ENCODE measurements around the gene APLP2. TPM values are rescaled to one million over a fixed set of nuclear protein-coding genes. Genes with fewer than 3 reads are reported as not detected.
A peak's percentile ranks its signal among the peaks of the same experiment; 100 is the strongest.

APLP2 gene
- total and polyA plus RNA-seq, 2 experiments from 2014 or later = 322 to 362 TPM

DNA sequence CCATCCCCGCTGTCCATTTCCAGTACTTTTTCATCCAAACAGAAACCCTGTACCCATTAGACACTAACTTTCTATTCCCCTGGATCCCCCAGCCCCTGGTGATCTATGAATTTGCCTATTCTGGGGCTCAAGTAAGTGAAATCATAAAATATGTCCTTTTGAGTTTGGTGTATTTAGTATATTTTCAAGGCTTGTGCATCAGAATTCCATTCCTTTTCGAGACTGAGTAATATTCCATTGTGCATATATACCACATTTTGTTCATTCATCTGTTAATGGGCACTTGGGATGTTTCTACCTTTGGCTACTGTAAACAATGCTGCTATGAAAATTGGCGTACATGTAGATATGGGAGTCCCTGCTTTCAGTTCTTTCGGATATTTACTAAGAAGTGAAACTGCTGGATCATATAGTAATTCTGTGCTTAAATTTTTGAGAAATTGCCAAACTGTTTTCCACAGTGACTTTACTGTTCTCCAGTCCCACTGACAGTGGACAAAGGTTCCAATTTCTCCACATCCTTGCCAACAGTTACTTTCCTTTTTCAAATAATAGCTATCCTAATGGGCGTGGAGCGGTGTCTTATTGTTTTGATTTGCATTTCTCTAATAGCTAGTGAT lies 16.1 kb downstream of the APLP2 start (continued):
- TF ChIP-seq, protein P1, sequence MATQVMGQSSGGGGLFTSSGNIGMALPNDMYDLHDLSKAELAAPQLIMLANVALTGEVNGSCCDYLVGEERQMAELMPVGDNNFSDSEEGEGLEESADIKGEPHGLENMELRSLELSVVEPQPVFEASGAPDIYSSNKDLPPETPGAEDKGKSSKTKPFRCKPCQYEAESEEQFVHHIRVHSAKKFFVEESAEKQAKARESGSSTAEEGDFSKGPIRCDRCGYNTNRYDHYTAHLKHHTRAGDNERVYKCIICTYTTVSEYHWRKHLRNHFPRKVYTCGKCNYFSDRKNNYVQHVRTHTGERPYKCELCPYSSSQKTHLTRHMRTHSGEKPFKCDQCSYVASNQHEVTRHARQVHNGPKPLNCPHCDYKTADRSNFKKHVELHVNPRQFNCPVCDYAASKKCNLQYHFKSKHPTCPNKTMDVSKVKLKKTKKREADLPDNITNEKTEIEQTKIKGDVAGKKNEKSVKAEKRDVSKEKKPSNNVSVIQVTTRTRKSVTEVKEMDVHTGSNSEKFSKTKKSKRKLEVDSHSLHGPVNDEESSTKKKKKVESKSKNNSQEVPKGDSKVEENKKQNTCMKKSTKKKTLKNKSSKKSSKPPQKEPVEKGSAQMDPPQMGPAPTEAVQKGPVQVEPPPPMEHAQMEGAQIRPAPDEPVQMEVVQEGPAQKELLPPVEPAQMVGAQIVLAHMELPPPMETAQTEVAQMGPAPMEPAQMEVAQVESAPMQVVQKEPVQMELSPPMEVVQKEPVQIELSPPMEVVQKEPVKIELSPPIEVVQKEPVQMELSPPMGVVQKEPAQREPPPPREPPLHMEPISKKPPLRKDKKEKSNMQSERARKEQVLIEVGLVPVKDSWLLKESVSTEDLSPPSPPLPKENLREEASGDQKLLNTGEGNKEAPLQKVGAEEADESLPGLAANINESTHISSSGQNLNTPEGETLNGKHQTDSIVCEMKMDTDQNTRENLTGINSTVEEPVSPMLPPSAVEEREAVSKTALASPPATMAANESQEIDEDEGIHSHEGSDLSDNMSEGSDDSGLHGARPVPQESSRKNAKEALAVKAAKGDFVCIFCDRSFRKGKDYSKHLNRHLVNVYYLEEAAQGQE (IDR thresholded peaks at IDR 0.05; ENCODE audit: unreplicated experiment) = no peak
- TF ChIP-seq STAT1 (IDR thresholded peaks at IDR 0.05; ENCODE audit: unreplicated experiment) (no peak), JUNB (IDR thresholded peaks at IDR 0.05; ENCODE audit: unreplicated experiment) (no peak)
- TF ChIP-seq, protein P2, sequence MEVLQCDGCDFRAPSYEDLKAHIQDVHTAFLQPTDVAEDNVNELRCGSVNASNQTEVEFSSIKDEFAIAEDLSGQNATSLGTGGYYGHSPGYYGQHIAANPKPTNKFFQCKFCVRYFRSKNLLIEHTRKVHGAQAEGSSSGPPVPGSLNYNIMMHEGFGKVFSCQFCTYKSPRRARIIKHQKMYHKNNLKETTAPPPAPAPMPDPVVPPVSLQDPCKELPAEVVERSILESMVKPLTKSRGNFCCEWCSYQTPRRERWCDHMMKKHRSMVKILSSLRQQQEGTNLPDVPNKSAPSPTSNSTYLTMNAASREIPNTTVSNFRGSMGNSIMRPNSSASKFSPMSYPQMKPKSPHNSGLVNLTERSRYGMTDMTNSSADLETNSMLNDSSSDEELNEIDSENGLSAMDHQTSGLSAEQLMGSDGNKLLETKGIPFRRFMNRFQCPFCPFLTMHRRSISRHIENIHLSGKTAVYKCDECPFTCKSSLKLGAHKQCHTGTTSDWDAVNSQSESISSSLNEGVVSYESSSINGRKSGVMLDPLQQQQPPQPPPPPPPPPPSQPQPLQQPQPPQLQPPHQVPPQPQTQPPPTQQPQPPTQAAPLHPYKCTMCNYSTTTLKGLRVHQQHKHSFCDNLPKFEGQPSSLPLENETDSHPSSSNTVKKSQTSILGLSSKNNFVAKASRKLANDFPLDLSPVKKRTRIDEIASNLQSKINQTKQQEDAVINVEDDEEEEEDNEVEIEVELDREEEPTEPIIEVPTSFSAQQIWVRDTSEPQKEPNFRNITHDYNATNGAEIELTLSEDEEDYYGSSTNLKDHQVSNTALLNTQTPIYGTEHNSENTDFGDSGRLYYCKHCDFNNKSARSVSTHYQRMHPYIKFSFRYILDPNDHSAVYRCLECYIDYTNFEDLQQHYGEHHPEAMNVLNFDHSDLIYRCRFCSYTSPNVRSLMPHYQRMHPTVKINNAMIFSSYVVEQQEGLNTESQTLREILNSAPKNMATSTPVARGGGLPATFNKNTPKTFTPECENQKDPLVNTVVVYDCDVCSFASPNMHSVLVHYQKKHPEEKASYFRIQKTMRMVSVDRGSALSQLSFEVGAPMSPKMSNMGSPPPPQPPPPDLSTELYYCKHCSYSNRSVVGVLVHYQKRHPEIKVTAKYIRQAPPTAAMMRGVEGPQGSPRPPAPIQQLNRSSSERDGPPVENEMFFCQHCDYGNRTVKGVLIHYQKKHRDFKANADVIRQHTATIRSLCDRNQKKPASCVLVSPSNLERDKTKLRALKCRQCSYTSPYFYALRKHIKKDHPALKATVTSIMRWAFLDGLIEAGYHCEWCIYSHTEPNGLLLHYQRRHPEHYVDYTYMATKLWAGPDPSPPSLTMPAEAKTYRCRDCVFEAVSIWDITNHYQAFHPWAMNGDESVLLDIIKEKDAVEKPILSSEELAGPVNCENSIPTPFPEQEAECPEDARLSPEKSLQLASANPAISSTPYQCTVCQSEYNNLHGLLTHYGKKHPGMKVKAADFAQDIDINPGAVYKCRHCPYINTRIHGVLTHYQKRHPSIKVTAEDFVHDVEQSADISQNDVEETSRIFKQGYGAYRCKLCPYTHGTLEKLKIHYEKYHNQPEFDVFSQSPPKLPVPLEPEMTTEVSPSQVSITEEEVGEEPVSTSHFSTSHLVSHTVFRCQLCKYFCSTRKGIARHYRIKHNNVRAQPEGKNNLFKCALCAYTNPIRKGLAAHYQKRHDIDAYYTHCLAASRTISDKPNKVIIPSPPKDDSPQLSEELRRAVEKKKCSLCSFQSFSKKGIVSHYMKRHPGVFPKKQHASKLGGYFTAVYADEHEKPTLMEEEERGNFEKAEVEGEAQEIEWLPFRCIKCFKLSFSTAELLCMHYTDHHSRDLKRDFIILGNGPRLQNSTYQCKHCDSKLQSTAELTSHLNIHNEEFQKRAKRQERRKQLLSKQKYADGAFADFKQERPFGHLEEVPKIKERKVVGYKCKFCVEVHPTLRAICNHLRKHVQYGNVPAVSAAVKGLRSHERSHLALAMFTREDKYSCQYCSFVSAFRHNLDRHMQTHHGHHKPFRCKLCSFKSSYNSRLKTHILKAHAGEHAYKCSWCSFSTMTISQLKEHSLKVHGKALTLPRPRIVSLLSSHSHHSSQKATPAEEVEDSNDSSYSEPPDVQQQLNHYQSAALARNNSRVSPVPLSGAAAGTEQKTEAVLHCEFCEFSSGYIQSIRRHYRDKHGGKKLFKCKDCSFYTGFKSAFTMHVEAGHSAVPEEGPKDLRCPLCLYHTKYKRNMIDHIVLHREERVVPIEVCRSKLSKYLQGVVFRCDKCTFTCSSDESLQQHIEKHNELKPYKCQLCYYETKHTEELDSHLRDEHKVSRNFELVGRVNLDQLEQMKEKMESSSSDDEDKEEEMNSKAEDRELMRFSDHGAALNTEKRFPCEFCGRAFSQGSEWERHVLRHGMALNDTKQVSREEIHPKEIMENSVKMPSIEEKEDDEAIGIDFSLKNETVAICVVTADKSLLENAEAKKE (CRISPR knock-in tag; IDR thresholded peaks at IDR 0.05) = no peak

DNA sequence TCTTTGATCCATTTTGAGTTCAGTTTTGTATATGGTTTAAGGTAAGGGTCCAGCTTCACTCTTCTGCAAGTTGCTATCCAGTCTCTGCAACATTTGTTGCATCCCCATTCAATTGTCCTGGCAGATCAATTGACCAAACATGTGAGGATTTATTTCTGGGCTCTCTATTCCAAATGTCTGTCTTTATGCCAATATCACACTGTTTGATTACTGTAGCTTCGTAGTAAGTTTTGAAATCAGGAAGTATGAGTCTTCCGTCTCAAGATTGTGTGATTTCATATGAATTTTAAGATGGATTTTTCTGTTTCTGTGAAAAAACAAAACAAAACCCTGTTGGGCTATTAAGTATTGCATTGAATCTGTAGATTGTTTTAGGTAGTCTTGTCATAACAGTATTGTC lies 17.0 kb downstream of the APLP2 start:
- peaks cover 34% of the 10 kb centered on the region for H3K4me1 Mint-ChIP-seq
- H3K4me1 ChIP-seq (ENCODE audit: insufficient read depth) = peaks cover 28% of the 10 kb centered on the region
- no peak overlapping the region for H3K4me3 Mint-ChIP-seq
- H3K9me2 ChIP-seq (ENCODE audit: insufficient read depth) = no peaks in the 10 kb centered on the region
- DNase-seq (ENCODE audit: low spot score) (no peak), ATAC-seq (no peak)
- no peaks in the 10 kb centered on the region for H3K27me3 ChIP-seq (ENCODE audit: insufficient read depth)
- H3K4me3 ChIP-seq = 0 out of 2 replicates have a peak overlapping the region, but pooled peaks have one; percentile 3
- H3K36me3 ChIP-seq (ENCODE audit: insufficient read depth) = no peaks in the 10 kb centered on the region
- H3K36me3 Mint-ChIP-seq (ENCODE audit: low read depth) = peaks cover 19% of the 10 kb centered on the region; the same call in 2 of the 3 replicates
- peak overlapping the region; percentile 69; the same call in 1 of the 2 replicates for H3K4me2 ChIP-seq
- peaks cover 11% of the 10 kb centered on the region; the same call in 2 of the 3 replicates for H3K9me3 Mint-ChIP-seq
- peaks cover 3% of the 10 kb centered on the region for H3K27me3 Mint-ChIP-seq (ENCODE audit: insufficient read depth, low read depth, poor library complexity)
- no peak overlapping the region for H2AFZ ChIP-seq
- H3K27ac Mint-ChIP-seq = no peak overlapping the region
- peaks cover 36% of the 10 kb centered on the region for H4K20me1 ChIP-seq (replicated peaks; ENCODE audit: insufficient read depth)
- no peak overlapping the region for H3K27ac ChIP-seq (ENCODE audit: low read depth)
- H3F3A ChIP-seq (replicated peaks; ENCODE audit: low read depth) = no peaks in the 10 kb centered on the region
- H3K79me2 ChIP-seq (replicated peaks; ENCODE audit: insufficient read depth) = peaks cover 85% of the 10 kb centered on the region
- TF ChIP-seq POLR2AphosphoS5 (IDR thresholded peaks at IDR 0.05; ENCODE audit: low read depth) = no peak
- no peak for TF ChIP-seq NANOG (IDR thresholded peaks at IDR 0.05; ENCODE audit: borderline replicate concordance)
- TF ChIP-seq, protein P3, sequence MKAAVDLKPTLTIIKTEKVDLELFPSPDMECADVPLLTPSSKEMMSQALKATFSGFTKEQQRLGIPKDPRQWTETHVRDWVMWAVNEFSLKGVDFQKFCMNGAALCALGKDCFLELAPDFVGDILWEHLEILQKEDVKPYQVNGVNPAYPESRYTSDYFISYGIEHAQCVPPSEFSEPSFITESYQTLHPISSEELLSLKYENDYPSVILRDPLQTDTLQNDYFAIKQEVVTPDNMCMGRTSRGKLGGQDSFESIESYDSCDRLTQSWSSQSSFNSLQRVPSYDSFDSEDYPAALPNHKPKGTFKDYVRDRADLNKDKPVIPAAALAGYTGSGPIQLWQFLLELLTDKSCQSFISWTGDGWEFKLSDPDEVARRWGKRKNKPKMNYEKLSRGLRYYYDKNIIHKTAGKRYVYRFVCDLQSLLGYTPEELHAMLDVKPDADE (IDR thresholded peaks at IDR 0.05) = no peak
- TF ChIP-seq ZNF114 (CRISPR knock-in tag; IDR thresholded peaks at IDR 0.05) = no peak
- no peak for TF ChIP-seq EZH2phosphoT487 (IDR thresholded peaks at IDR 0.05; ENCODE audit: unreplicated experiment)
- no peak for TF ChIP-seq EZH2 (IDR thresholded peaks at IDR 0.05; ENCODE audit: low read depth, unreplicated experiment)
- TF ChIP-seq, protein P1 (IDR thresholded peaks at IDR 0.05; ENCODE audit: unreplicated experiment) = no peak

All from GM23338 (cell line).